ENCODE measurements around the gene GPR173. TPM values are rescaled to one million over a fixed set of nuclear protein-coding genes. Genes with fewer than 3 reads are reported as not detected.

The GPR173 gene
- total and polyA plus RNA-seq, 9 of the 15 experiments (the other 6 are each of a cell fraction or from before 2014, with no cell fraction given), result 0.01 TPM; not detected in 8

DNA sequence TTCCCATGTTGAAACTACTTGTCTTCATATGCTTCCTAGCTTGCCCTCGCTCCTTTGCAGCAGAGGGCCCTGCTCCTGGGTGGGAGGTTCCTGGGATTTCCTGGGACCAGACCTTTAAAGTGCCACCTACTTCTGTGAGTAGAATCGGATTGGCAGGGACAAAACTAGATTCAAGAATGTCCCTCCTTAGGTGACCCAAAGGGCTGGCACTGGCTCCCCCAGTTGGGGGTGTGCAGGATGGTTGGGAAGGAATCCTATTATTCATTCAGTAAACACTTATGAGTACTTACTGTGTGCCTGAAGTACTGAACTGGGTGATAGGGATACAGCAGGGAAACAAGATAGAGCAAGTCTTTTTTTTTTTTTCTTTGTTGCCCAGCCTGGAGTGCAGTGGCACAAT, 42.8 kb downstream of the GPR173 start:
- no peaks in the 10 kb centered on the region for H3K9me1 ChIP-seq (ENCODE audit: control insufficient read depth, insufficient read depth, low read length)
- no peaks in the 10 kb centered on the region for H3K36me3 ChIP-seq (ENCODE audit: control insufficient read depth, insufficient read depth, low read length)
- in situ Hi-C loops (cut with MboI), result no loop called here
- H3K27me3 ChIP-seq (ENCODE audit: control insufficient read depth in 2 of 2, insufficient read depth in 2 of 2, low read length in 2 of 2), result no peaks in the 10 kb centered on the region; a peak in 1 of 5 replicates
- WGBS (ENCODE audit: insufficient coverage, low coverage, missing lambda C conversion rate), result 44% methylated on average over 1 of the region's 2 CpGs
- no peaks in the 10 kb centered on the region; the same call in 1 of the 2 replicates for H3K9me3 ChIP-seq (replicated peaks; ENCODE audit: control insufficient read depth, insufficient read depth, low read depth, low read length)
- TF ChIP-seq GATAD2A (IDR thresholded peaks at IDR 0.05), result no peak
- no peak for TF ChIP-seq MCM2 (IDR thresholded peaks at IDR 0.05; ENCODE audit: low read depth)
- no peak for TF ChIP-seq ZNF224 (CRISPR knock-in tag; IDR thresholded peaks at IDR 0.05)
- no peak for TF ChIP-seq THRAP3 (IDR thresholded peaks at IDR 0.05; ENCODE audit: borderline replicate concordance)
- TF ChIP-seq DIDO1 (tag; IDR thresholded peaks at IDR 0.05; ENCODE audit: low read depth), result no peak
- TF ChIP-seq SMC3 (conservative IDR thresholded peaks at IDR 0.05; ENCODE audit: insufficient read depth, low read depth, low read length), result no peak
- TF ChIP-seq ETV1 (tag; conservative IDR thresholded peaks at IDR 0.05; ENCODE audit: low read depth), result no peak
- TF ChIP-seq, protein P1, sequence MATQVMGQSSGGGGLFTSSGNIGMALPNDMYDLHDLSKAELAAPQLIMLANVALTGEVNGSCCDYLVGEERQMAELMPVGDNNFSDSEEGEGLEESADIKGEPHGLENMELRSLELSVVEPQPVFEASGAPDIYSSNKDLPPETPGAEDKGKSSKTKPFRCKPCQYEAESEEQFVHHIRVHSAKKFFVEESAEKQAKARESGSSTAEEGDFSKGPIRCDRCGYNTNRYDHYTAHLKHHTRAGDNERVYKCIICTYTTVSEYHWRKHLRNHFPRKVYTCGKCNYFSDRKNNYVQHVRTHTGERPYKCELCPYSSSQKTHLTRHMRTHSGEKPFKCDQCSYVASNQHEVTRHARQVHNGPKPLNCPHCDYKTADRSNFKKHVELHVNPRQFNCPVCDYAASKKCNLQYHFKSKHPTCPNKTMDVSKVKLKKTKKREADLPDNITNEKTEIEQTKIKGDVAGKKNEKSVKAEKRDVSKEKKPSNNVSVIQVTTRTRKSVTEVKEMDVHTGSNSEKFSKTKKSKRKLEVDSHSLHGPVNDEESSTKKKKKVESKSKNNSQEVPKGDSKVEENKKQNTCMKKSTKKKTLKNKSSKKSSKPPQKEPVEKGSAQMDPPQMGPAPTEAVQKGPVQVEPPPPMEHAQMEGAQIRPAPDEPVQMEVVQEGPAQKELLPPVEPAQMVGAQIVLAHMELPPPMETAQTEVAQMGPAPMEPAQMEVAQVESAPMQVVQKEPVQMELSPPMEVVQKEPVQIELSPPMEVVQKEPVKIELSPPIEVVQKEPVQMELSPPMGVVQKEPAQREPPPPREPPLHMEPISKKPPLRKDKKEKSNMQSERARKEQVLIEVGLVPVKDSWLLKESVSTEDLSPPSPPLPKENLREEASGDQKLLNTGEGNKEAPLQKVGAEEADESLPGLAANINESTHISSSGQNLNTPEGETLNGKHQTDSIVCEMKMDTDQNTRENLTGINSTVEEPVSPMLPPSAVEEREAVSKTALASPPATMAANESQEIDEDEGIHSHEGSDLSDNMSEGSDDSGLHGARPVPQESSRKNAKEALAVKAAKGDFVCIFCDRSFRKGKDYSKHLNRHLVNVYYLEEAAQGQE (IDR thresholded peaks at IDR 0.05; ENCODE audit: borderline replicate concordance), result no peak
- TF ChIP-seq, protein P1 (CRISPR knock-in tag; IDR thresholded peaks at IDR 0.05; ENCODE audit: low read depth), result no peak
- TF ChIP-seq ZNF384 (IDR thresholded peaks at IDR 0.05; ENCODE audit: low read depth, low read length), result no peak
- intact Hi-C loops (cut with micrococcal nuclease), result no loop called here
- FAIRE-seq, result no peak
- H3K9ac ChIP-seq (ENCODE audit: insufficient read depth in 1 of 2, low read depth in 2 of 2, low read length in 2 of 2), result no peak overlapping the region
- H3K27ac ChIP-seq (ENCODE audit: extremely low read depth, low read depth, low read length), result no peak overlapping the region
- peaks cover 4 to 6% of the 10 kb centered on the region in 2 experiments; a peak in 2 of 5 replicates for H3K4me1 ChIP-seq (replicated peaks in 1 of 2; ENCODE audit: control insufficient read depth in 2 of 2, insufficient read depth in 2 of 2, low read length in 2 of 2)
- DNase-seq (ENCODE audit: extremely low read depth in 1 of 4, low spot score in 3 of 4), result no peak
- no peaks in the 10 kb centered on the region for H4K20me1 ChIP-seq (replicated peaks; ENCODE audit: control insufficient read depth, insufficient read depth, low read length)
- H3K4me2 ChIP-seq (ENCODE audit: insufficient read depth, low read length), result no peak overlapping the region
- no TSS peak for BruUV-seq (replicated peaks)
- no peak overlapping the region for H2AFZ ChIP-seq (ENCODE audit: low read depth, low read length)
- ChIA-PET POLR2A (no interaction called here), CTCF (ENCODE audit: low intra/inter-chr PET ratio) (interaction anchor here (0.6 kb wide), 1 partner anchor 19 kb away, joined by 3 read pairs; no protein-coding TSS in a partner anchor)
- H3K4me3 ChIP-seq, result no peak overlapping the region
- H3K79me2 ChIP-seq (ENCODE audit: control insufficient read depth, insufficient read depth, low read length), result peaks cover 2% of the 10 kb centered on the region; the same call in 2 of the 3 replicates
- no peak for ATAC-seq

Data from K562 (cell line).